SK-N-SH treated with all-trans-retinoic acid at 6 μM for 48 hours (cell line): Measurements from ENCODE around the gene FOXK1.

Experiments
- ATAC-seq: fragments of 200-7000 bp; cut with Tn5 transposase; 3 replicates; pipeline ENCODE4 v1.9.1; 2020; ENCODE audit warnings: mild to moderate bottlenecking, moderate library complexity
- ARNTL ChIP-seq: fragments of 450-650 bp; formaldehyde crosslinking; IDR thresholded peaks from 2 replicates; pipeline ENCODE4 v1.5.0; 2020; ENCODE audit warnings: low read depth, mild to moderate bottlenecking, moderate library complexity, borderline replicate concordance
- ESRRG ChIP-seq: fragments of 250-450 bp; sonication (Bioruptor Pico); IDR thresholded peaks from 2 replicates; pipeline ENCODE4 v1.6.1; 2021; ENCODE audit warnings: mild to moderate bottlenecking
- ISL1 ChIP-seq: fragments of 250-450 bp; sonication (Bioruptor Pico); IDR thresholded peaks from 2 replicates; pipeline ENCODE4 v2.1.2; 2022; ENCODE audit warnings: mild to moderate bottlenecking, moderate library complexity
- OSR1 ChIP-seq: fragments of 250-450 bp; sonication (Bioruptor Pico); IDR thresholded peaks from 2 replicates; pipeline ENCODE4 v1.8.0; 2022; ENCODE audit warnings: moderate library complexity, mild to moderate bottlenecking, inconsistent platforms
- SNAI2 ChIP-seq: fragments of 250-450 bp; sonication (Bioruptor Pico); IDR thresholded peaks from 2 replicates; pipeline ENCODE4 v1.5.0; 2020; ENCODE audit warnings: mild to moderate bottlenecking, moderate library complexity
- TCF4 ChIP-seq: fragments of 250-450 bp; sonication (Bioruptor Pico); IDR thresholded peaks from 2 replicates; pipeline ENCODE4 v1.8.0; 2021; ENCODE audit warnings: mild to moderate bottlenecking, moderate library complexity, borderline replicate concordance
- TOX ChIP-seq: fragments of 250-450 bp; sonication (Bioruptor Pico); IDR thresholded peaks from 2 replicates; pipeline ENCODE4 v1.8.0; 2021; ENCODE audit warnings: mild to moderate bottlenecking, moderate library complexity, borderline replicate concordance
- TSHZ2 ChIP-seq: fragments of 250-450 bp; sonication (Bioruptor Pico); IDR thresholded peaks from 2 replicates; pipeline ENCODE4 v1.5.0; 2020; ENCODE audit warnings: mild to moderate bottlenecking, moderate library complexity
- ZC3H10 ChIP-seq: fragments of 250-450 bp; sonication (Bioruptor Pico); IDR thresholded peaks from 2 replicates; pipeline ENCODE4 v1.5.1; 2021; ENCODE audit warnings: mild to moderate bottlenecking, moderate library complexity
- ZFP3 ChIP-seq: fragments of 250-450 bp; sonication (Bioruptor Pico); IDR thresholded peaks from 2 replicates; pipeline ENCODE4 v1.5.0; 2020; ENCODE audit warnings: mild to moderate bottlenecking, moderate library complexity
- ZNF565 ChIP-seq: fragments of 450-650 bp; formaldehyde crosslinking; conservative IDR thresholded peaks from 2 replicates; pipeline ENCODE4 v1.5.0; 2020; ENCODE audit warnings: low read depth, mild to moderate bottlenecking, moderate library complexity
- ZNF70 ChIP-seq: fragments of 450-650 bp; formaldehyde crosslinking; IDR thresholded peaks from 2 replicates; pipeline ENCODE4 v1.5.0; 2020; ENCODE audit warnings: mild to moderate bottlenecking, moderate library complexity
- ZNF8 ChIP-seq: fragments of 450-650 bp; formaldehyde crosslinking; IDR thresholded peaks from 2 replicates; pipeline ENCODE4 v1.5.0; 2020; ENCODE audit warnings: mild to moderate bottlenecking, moderate library complexity
- TF ChIP-seq, protein P1 (sequence below): fragments of 250-450 bp; sonication (Bioruptor Pico); IDR thresholded peaks from 2 replicates; pipeline ENCODE4 v1.8.0; 2021; ENCODE audit warnings: low read depth, mild to moderate bottlenecking, moderate library complexity, borderline replicate concordance
- TF ChIP-seq, protein P2 (sequence below): fragments of 250-450 bp; sonication (Bioruptor Pico); IDR thresholded peaks from 2 replicates; pipeline ENCODE4 v1.5.1; 2021; ENCODE audit warnings: mild to moderate bottlenecking, moderate library complexity

Gene FOXK1

DNA sequence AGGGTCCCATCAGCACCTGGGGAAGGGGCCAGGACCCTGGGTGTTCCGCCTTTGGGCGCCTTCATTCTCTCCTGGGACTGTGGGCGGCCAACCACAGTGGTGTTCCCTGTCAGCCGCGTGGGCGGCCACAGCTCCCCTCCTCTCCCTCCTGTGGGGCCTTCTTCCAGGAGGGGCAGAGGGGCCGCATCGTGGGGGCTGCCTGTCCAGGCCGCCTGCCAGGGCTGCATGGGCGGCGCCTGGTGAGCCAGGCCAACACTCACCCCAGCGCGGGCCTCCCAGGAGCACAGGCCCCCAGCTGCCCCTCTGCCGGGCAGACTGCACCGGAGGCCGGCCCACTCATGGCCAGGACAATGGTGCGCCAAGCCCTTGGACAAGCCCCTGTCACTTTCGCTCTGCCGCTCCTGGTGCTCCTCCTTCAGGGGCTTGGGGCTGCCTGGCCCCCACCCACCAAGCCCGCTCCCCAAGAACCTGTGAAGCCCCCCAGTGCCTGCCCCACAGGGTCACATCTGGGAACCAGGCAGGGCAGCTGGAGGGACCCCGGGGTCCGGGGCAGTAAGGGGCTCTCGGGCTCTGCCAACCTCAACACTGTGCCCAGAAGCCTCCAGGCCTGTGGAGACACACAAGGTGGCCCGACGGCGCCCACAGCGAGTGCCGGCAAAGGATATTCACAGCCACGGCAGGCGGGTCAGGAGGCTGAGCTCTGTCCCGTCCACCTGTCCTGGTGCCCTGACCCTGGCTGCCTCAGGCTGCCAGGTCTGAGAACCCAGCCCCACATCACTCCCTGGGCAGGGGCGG lies 136.1 kb downstream of the FOXK1 start:
- ATAC-seq: no peak
- TF ChIP-seq ZFP3 (CRISPR knock-in tag) (no peak), ZNF70 (CRISPR knock-in tag) (no peak), ZNF565 (CRISPR knock-in tag) (no peak), ZNF8 (CRISPR knock-in tag) (no peak), ARNTL (CRISPR knock-in tag) (no peak), ISL1 (no peak), SNAI2 (CRISPR knock-in tag) (no peak), TCF4 (no peak), TOX (CRISPR knock-in tag) (no peak)
- TF ChIP-seq, protein P1, sequence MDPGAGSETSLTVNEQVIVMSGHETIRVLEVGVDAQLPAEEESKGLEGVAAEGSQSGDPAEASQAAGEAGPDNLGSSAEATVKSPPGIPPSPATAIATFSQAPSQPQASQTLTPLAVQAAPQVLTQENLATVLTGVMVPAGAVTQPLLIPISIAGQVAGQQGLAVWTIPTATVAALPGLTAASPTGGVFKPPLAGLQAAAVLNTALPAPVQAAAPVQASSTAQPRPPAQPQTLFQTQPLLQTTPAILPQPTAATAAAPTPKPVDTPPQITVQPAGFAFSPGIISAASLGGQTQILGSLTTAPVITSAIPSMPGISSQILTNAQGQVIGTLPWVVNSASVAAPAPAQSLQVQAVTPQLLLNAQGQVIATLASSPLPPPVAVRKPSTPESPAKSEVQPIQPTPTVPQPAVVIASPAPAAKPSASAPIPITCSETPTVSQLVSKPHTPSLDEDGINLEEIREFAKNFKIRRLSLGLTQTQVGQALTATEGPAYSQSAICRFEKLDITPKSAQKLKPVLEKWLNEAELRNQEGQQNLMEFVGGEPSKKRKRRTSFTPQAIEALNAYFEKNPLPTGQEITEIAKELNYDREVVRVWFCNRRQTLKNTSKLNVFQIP: no peak
- TF ChIP-seq, protein P2, sequence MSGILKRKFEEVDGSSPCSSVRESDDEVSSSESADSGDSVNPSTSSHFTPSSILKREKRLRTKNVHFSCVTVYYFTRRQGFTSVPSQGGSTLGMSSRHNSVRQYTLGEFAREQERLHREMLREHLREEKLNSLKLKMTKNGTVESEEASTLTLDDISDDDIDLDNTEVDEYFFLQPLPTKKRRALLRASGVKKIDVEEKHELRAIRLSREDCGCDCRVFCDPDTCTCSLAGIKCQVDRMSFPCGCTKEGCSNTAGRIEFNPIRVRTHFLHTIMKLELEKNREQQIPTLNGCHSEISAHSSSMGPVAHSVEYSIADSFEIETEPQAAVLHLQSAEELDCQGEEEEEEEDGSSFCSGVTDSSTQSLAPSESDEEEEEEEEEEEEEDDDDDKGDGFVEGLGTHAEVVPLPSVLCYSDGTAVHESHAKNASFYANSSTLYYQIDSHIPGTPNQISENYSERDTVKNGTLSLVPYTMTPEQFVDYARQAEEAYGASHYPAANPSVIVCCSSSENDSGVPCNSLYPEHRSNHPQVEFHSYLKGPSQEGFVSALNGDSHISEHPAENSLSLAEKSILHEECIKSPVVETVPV (CRISPR knock-in tag): no peak

DNA sequence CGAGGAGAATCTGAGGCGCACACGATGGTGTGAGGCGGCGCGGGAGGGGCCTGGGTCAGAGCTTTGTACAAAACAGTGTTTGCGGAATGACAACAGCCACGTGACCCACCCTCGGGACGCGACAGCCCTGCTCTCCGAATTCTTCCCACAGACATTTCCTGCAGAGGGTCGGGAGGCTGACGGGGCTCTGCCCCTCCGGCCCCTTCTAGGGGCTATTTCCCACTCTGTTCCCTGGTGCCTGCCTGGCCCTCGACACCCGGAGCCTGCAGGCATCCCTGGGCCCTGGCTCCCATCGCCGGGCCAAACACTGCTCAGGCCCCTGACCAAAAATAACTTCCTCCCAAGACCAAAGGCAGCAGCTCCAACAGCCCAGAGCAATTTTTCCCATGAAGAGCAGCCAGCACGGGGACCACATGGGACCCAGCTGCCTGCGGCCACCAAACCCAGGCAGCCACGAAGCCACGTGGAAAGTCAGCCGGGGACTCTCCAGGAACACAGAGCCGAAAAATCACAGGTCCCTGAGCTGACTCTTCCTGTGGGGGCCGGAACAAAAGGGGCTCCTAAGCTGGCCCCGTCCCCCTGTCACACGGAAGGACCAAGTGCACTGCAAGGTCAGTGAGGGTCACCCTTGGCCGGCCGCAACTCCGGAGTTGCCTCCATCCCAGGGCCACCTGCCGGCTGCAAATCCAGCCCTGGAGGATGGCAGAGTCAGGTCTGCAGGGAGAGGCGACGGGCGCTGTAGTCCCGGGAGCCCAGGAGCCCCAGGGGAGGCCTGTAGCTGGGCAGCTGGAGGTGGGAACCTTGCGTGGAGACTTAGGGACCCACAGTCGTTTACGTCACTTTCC lies 137.7 kb downstream of the FOXK1 start:
- TF ChIP-seq SNAI2 (CRISPR knock-in tag): no peak
- TF ChIP-seq OSR1 (CRISPR knock-in tag): no peak
- ATAC-seq: no peak

DNA sequence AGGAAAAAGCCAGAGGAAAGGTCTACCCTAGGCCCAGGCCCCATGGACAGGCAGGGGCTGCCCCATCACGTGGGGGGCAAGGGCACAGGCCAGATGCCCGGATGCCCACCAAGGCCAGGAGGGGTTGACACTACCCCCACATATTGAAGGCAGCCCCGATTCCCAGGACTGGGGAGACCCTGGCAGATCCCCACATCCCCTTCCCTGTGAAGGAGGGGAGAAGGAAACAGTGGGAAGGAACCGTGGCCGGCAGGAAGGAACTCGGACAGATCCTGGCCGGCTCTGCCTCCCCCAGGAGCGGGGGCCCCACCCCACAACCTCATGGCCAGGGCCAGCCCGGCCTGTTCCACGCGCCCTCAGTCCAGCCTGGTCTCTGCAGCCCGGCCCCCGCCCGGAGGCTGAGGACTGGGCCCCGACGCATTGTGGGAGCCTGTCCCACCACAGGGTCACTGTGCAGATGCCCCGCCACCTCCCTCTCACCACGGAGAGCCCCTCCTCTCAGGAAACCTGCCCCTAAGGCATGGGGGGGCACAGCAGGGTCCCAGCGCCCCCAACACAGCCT lies 138.4 kb downstream of the FOXK1 start:
- TF ChIP-seq TSHZ2 (CRISPR knock-in tag): no peak
- no peak for TF ChIP-seq ISL1
- TF ChIP-seq ZNF8 (CRISPR knock-in tag): no peak
- no peak for TF ChIP-seq ZFP3 (CRISPR knock-in tag)
- TF ChIP-seq OSR1 (CRISPR knock-in tag): no peak
- no peak for TF ChIP-seq ZC3H10 (CRISPR knock-in tag)
- TF ChIP-seq ESRRG (CRISPR knock-in tag): no peak
- ATAC-seq: no peak
